ENCODE data around the gene DCUN1D4.
"Not testable (repeated sequence)": the region's sequence is repeated elsewhere in the genome, so short reads cannot be mapped to it uniquely, and the experiment has no call there.

Gene DCUN1D4

GRCh38 chr4:51932684-51933083, 89.7 kb downstream of the DCUN1D4 start:
- H3K27ac ChIP-seq (ENCODE audit: low read depth, low read length): no peak overlapping the region
- no peaks in the 10 kb centered on the region for H3K4me1 ChIP-seq (ENCODE audit: control insufficient read depth, insufficient read depth, low read length)
- H3K27me3 ChIP-seq (ENCODE audit: control insufficient read depth, insufficient read depth, low read length): no peaks in the 10 kb centered on the region
- H3K9me3 ChIP-seq (ENCODE audit: control insufficient read depth, insufficient read depth, low read depth, low read length): no peaks in the 10 kb centered on the region
- H3K9ac ChIP-seq (ENCODE audit: low read length): no peak overlapping the region
- H3K36me3 ChIP-seq (ENCODE audit: control insufficient read depth, insufficient read depth, low read length): no peaks in the 10 kb centered on the region
- no peak overlapping the region for H3K4me3 ChIP-seq (ENCODE audit: low read depth, low read length)

- Histone ChIP-seq H3K9me3 (ENCODE audit: control insufficient read depth, insufficient read depth, low read depth, low read length) (peaks cover 13% of the 10 kb centered on the region), H3K4me3 (ENCODE audit: low read depth, low read length) (peak overlapping the region; percentile 24)
- not testable (repeated sequence) for H3K27me3 ChIP-seq (ENCODE audit: control insufficient read depth, insufficient read depth, low read length); H3K4me1 ChIP-seq (ENCODE audit: control insufficient read depth, insufficient read depth, low read length); H3K27ac ChIP-seq (ENCODE audit: low read depth, low read length); H3K36me3 ChIP-seq (ENCODE audit: control insufficient read depth, insufficient read depth, low read length); H3K9ac ChIP-seq (ENCODE audit: low read length)
Observed at GRCh38 chr4:51940460-51940859, 97.5 kb downstream of the DCUN1D4 start.

GRCh38 chr4:51942108-51942832, 99.3 kb downstream of the DCUN1D4 start:
- Histone ChIP-seq H3K9me3 (ENCODE audit: control insufficient read depth, insufficient read depth, low read depth, low read length) (peaks cover 15% of the 10 kb centered on the region), H3K9ac (ENCODE audit: low read length) (no peak overlapping the region), H3K27ac (ENCODE audit: low read depth, low read length) (no peak overlapping the region), H3K4me1 (ENCODE audit: control insufficient read depth, insufficient read depth, low read length) (no peaks in the 10 kb centered on the region), H3K4me3 (ENCODE audit: low read depth, low read length) (no peak overlapping the region), H3K27me3 (ENCODE audit: control insufficient read depth, insufficient read depth, low read length) (no peaks in the 10 kb centered on the region), H3K36me3 (ENCODE audit: control insufficient read depth, insufficient read depth, low read length) (no peaks in the 10 kb centered on the region)

DNA sequence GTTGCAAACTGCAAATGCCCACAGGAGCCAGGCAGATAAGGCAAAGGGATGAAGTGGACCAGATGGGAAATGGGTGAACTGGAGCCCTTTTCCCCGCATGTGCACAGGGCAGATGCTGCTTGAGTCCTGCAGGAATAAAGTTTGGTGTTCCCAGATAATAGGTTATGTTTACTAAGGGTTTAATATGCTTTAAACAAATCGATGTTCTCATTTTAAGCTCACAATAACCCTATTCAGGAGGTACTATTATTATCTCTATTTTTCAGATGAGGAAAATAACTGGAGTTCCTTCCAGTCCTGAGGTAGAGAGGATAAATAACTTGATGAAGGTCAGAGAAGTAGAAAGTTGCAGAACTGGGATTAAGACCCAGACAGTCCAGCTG, 99.9 kb downstream of the DCUN1D4 start:
- Histone ChIP-seq H3K4me3 (ENCODE audit: low read depth, low read length) (no peak overlapping the region), H3K27ac (ENCODE audit: low read depth, low read length) (no peak overlapping the region), H3K4me1 (ENCODE audit: control insufficient read depth, insufficient read depth, low read length) (no peaks in the 10 kb centered on the region), H3K27me3 (ENCODE audit: control insufficient read depth, insufficient read depth, low read length) (no peaks in the 10 kb centered on the region), H3K9ac (ENCODE audit: low read length) (no peak overlapping the region), H3K36me3 (ENCODE audit: control insufficient read depth, insufficient read depth, low read length) (no peaks in the 10 kb centered on the region), H3K9me3 (ENCODE audit: control insufficient read depth, insufficient read depth, low read depth, low read length) (peaks cover 15% of the 10 kb centered on the region)

DNA sequence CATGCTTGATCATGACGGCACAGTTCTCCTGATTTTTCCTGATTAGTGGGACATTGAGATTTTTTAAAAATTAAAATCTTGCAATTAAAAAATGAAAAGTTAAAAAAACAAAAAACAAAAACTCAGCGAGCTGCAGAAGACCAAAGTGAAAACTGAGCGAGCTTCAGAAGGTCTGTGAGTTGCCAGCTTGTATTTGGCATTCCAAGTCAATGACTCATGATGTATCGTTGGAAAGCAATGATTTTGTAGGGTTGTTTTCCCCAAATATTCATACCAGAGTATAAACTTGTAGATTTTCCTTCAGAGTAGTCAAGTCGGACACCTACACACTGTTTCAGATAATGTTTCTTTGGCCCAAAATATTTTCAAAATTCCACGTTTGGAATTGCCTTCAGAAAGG, 100.3 kb downstream of the DCUN1D4 start:
- Histone ChIP-seq H3K27me3 (ENCODE audit: control insufficient read depth, insufficient read depth, low read length) (no peaks in the 10 kb centered on the region), H3K27ac (ENCODE audit: low read depth, low read length) (no peak overlapping the region), H3K9ac (ENCODE audit: low read length) (no peak overlapping the region), H3K4me3 (ENCODE audit: low read depth, low read length) (no peak overlapping the region), H3K36me3 (ENCODE audit: control insufficient read depth, insufficient read depth, low read length) (no peaks in the 10 kb centered on the region), H3K4me1 (ENCODE audit: control insufficient read depth, insufficient read depth, low read length) (no peaks in the 10 kb centered on the region), H3K9me3 (ENCODE audit: control insufficient read depth, insufficient read depth, low read depth, low read length) (peaks cover 15% of the 10 kb centered on the region)

DNA sequence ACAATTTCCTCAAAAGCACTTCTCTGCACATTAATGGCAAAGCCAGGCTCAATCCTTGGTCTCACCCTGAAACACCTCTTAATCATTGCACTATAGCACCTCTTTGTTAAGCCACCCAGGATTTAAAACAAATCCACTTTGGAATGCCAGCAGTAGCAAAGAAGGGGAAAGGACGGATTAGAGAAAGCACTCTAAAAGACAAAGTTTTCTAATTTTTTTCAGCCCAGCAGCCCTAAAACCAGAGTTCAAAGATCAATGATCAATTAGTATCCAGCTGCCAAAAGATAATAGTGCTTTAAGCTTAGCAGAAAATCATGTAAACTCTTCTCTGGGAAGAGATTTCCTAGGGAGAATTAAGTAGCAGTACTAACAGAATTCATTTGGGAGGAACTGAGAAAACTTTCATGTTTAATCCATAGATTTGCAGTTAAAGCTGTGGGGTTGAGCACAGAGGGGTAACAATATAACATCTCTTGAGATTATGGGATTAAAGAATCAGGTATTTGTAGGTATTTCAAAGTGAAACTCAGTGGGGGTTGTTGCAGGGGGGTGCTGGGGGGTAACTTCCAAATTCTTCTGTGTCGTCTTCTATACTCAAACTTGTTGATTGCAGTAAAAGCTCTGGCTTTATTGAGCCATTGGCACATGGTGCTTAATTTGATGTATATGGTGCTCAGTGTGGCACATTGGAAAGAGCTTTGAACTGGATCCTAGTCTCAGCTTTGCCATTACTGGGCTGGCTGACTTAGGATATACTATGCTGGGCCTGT, 115.4 kb downstream of the DCUN1D4 start:
- Histone ChIP-seq H3K4me1 (ENCODE audit: control insufficient read depth, insufficient read depth, low read length) (no peaks in the 10 kb centered on the region), H3K27ac (ENCODE audit: low read depth, low read length) (no peak overlapping the region), H3K36me3 (ENCODE audit: control insufficient read depth, insufficient read depth, low read length) (no peaks in the 10 kb centered on the region), H3K9ac (ENCODE audit: low read length) (no peak overlapping the region), H3K4me3 (ENCODE audit: low read depth, low read length) (no peak overlapping the region), H3K9me3 (ENCODE audit: control insufficient read depth, insufficient read depth, low read depth, low read length) (peaks cover 6% of the 10 kb centered on the region; the same call in 1 of the 2 replicates), H3K27me3 (ENCODE audit: control insufficient read depth, insufficient read depth, low read length) (no peaks in the 10 kb centered on the region)

DNA sequence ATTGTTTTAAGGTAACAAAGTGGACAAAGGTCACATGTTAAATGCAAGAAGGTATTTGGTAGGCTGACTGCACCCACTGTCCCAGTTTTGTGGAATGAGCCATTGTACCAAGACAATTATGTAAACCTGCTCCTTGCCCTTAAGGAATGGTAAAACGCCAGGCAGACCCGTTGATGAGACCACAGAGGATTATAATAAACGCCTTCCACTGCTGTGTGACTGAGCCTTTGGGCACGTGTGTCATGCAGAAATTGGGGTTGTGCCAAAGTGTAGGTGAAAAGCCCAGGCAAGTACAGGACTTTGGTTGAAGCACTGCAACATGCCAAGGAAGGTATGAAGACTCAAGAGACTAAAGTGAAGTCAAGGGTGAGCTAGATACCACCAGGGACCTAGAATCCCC, 117.5 kb downstream of the DCUN1D4 start:
- Histone ChIP-seq H3K9ac (ENCODE audit: low read length) (no peak overlapping the region), H3K4me3 (ENCODE audit: low read depth, low read length) (no peak overlapping the region)

GRCh38 chr4:51963841-51964517, 121.0 kb downstream of the DCUN1D4 start:
- no peaks in the 10 kb centered on the region for H3K9me3 ChIP-seq (ENCODE audit: control insufficient read depth, insufficient read depth, low read depth, low read length)
- no peaks in the 10 kb centered on the region for H3K27me3 ChIP-seq (ENCODE audit: control insufficient read depth, insufficient read depth, low read length)
- H3K36me3 ChIP-seq (ENCODE audit: control insufficient read depth, insufficient read depth, low read length): no peaks in the 10 kb centered on the region
- H3K27ac ChIP-seq (ENCODE audit: low read depth, low read length): no peak overlapping the region
- no peak overlapping the region for H3K9ac ChIP-seq (ENCODE audit: low read length)
- no peaks in the 10 kb centered on the region for H3K4me1 ChIP-seq (ENCODE audit: control insufficient read depth, insufficient read depth, low read length)
- H3K4me3 ChIP-seq (ENCODE audit: low read depth, low read length): no peak overlapping the region

More for the DNA sequence above, 117.5 kb downstream of the DCUN1D4 start:
- no peaks in the 10 kb centered on the region for H3K36me3 ChIP-seq (ENCODE audit: control insufficient read depth, insufficient read depth, low read length)
- no peaks in the 10 kb centered on the region for H3K9me3 ChIP-seq (ENCODE audit: control insufficient read depth, insufficient read depth, low read depth, low read length)
- no peaks in the 10 kb centered on the region for H3K27me3 ChIP-seq (ENCODE audit: control insufficient read depth, insufficient read depth, low read length)
- H3K27ac ChIP-seq (ENCODE audit: low read depth, low read length): no peak overlapping the region
- H3K4me1 ChIP-seq (ENCODE audit: control insufficient read depth, insufficient read depth, low read length): no peaks in the 10 kb centered on the region

DNA sequence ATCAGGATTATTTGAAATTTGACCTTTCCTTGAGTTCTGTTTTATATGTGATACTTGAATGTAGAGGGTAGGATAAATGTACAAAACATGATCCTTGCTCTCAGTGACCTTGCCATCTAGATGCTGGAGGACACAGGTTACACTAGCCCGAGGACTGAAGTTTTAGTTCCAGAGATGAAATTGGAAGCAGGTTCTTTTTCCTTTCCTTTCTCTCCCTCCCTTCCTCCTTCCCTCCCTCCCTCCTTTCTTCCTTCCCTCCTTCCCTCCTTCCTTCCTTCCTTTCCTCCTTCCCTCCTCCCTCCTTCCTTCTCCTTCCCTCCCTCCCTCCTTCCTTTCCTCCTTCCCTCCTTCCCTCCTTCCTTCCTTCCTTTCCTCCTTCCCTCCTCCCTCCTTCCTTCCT, 122.9 kb downstream of the DCUN1D4 start:
- H3K4me1 ChIP-seq (ENCODE audit: control insufficient read depth, insufficient read depth, low read length): no peaks in the 10 kb centered on the region
- no peaks in the 10 kb centered on the region for H3K9me3 ChIP-seq (ENCODE audit: control insufficient read depth, insufficient read depth, low read depth, low read length)
- H3K27ac ChIP-seq (ENCODE audit: low read depth, low read length): no peak overlapping the region
- no peak overlapping the region for H3K4me3 ChIP-seq (ENCODE audit: low read depth, low read length)
- no peak overlapping the region for H3K9ac ChIP-seq (ENCODE audit: low read length)
- no peaks in the 10 kb centered on the region for H3K27me3 ChIP-seq (ENCODE audit: control insufficient read depth, insufficient read depth, low read length)
- no peaks in the 10 kb centered on the region for H3K36me3 ChIP-seq (ENCODE audit: control insufficient read depth, insufficient read depth, low read length)

Measured in HUES6 (cell line).